HG03354 (cell line): Measurements from ENCODE around the gene EPHX1.

Experiments
- ATAC-seq: cut with Tn5 transposase; IDR thresholded peaks from one replicate; pipeline ENCODE4 v1.9.1; 2021; ENCODE audit warnings: mild to moderate bottlenecking; ENCODE audit not compliant: unreplicated experiment, poor library complexity, severe bottlenecking

Gene EPHX1

GRCh38 chr1:225889743-225890142, 79.8 kb downstream of the EPHX1 start:
- no peak for ATAC-seq

GRCh38 chr1:225890346-225891228, 80.7 kb downstream of the EPHX1 start:
- no peak for ATAC-seq

- ATAC-seq = no peak
These were observed 81.5 kb downstream of the EPHX1 start for GRCh38 chr1:225891229-225891972.

GRCh38 chr1:225892307-225892706, 82.4 kb downstream of the EPHX1 start:
- ATAC-seq = no peak
